ENCODE results near the gene VAV1. TPM values are rescaled to one million over a fixed set of nuclear protein-coding genes. Genes with fewer than 3 reads are reported as not detected.
"Not testable (repeated sequence)": the region's sequence is repeated elsewhere in the genome, so short reads cannot be mapped to it uniquely, and the experiment has no call there.

The VAV1 gene
- total RNA-seq, 1 donor from 2014 or later = 108 TPM

- intact Hi-C loops (cut with micrococcal nuclease) = loop anchor here (1.0 to 5.0 kb wide), 7 partner anchors 16 to 312 kb away; partner anchors contain the start of gene TNFSF9
These were observed 35.6 kb upstream of the VAV1 start for GRCh38 chr19:6736917-6737283.

DNA sequence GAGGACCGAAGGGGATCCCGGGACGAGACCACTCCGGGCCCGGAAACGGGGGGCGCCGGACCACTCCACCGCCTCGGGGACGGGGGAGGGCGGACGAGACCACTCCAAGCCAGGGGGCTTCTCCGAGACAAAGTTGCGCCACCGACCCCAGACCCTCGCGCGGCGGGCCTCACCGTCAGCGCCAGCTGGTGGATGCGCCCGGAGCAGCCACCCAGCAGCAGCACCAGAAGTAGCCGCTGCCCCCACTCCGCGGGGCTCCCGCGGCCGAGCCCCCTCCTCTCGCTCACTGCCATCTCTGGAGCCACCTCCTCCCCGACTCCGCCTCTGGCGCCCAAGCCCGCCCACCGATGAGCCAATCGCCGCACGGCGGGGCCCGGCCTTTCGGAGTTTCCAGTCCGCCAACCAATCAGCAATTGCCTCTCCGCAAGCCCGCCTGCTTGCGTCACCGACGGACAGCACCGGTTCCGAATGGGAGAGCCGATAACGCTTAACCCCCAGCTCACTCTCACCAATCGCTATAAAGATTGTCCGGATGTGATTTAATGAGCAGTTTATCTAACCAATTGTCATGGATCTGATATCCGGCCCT lies 35.1 kb upstream of the VAV1 start, which contains the start of gene GPR108:
Gene GPR108 (minus strand): TSS at position 297 of the 589 bp plus-strand sequence. CDS start 4 bp downstream, at position 293.
- intact Hi-C loops (cut with micrococcal nuclease) = loop anchor here (1.0 to 5.0 kb wide), 6 partner anchors 16 to 312 kb away; partner anchors contain the start of gene TNFSF9

DNA sequence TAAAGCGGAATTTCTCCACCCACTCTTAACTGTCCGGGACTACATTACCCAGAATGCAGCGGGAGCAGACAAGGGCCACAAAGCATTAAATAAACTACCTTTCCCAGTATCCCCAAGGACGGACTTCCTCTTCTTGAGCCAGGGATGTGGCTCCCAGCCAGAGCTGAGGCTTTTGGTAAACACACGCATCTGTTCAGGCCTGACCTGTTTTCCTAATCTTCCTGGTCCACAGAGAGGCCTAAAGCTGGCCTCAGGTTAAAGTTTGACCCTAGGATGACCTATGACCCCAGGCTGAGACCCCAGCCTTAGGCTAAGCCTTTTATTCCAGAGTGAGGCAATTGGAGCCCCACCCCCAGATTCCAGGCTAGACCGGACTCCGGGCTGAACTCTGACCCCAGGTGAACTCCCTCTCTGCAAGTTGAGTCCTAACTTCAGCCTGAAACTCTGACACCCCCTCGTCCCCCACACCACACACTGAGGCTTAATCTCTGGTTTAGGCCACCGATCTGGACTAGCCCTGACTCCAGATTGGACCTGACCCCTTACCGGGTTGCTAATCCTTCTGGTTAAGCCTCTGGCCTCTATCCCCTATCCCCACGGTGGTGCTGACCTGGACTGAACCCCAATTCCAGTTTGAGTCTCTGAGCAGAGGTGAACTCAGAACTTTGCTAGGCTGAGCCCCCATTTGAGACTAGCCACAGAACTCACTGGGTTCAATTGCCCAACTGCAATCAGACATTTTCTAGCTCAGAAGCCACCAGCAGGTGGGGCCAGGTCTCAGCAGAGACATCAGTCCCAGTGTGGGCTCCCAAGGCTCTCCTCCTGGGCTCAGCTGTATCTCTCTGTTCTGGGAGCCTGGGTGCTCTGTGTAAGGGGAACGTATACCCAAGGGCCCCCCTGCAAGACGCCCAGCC lies 34.4 kb upstream of the VAV1 start:
- intact Hi-C loops (cut with micrococcal nuclease) = loop anchor here (1.0 to 5.0 kb wide), 8 partner anchors 15 to 313 kb away; partner anchors contain the start of genes TNFSF9 and VAV1

GRCh38 chr19:6738787-6739389 lies 33.6 kb upstream of the VAV1 start:
- intact Hi-C loops (cut with micrococcal nuclease) = loop anchor here (1.0 to 5.0 kb wide), 5 partner anchors 28 to 207 kb away; partner anchors contain the start of genes SH2D3A, TNFSF9 and VAV1

GRCh38 chr19:6739390-6739882 lies 33.1 kb upstream of the VAV1 start, which contains the start of gene TRIP10:
Gene TRIP10 (plus strand): TSS chr19:6739680. CDS start chr19:6739762, 82 bp downstream.
- intact Hi-C loops (cut with micrococcal nuclease) = loop anchor here (1.0 to 5.0 kb wide), 3 partner anchors 28 to 207 kb away; partner anchors contain the start of genes SH2D3A and TNFSF9

GRCh38 chr19:6739883-6740588 lies 32.5 kb upstream of the VAV1 start:
- intact Hi-C loops (cut with micrococcal nuclease) = loop anchor here (1.0 to 5.0 kb wide), 3 partner anchors 27 to 208 kb away; partner anchors contain the start of genes SH2D3A and TNFSF9

DNA sequence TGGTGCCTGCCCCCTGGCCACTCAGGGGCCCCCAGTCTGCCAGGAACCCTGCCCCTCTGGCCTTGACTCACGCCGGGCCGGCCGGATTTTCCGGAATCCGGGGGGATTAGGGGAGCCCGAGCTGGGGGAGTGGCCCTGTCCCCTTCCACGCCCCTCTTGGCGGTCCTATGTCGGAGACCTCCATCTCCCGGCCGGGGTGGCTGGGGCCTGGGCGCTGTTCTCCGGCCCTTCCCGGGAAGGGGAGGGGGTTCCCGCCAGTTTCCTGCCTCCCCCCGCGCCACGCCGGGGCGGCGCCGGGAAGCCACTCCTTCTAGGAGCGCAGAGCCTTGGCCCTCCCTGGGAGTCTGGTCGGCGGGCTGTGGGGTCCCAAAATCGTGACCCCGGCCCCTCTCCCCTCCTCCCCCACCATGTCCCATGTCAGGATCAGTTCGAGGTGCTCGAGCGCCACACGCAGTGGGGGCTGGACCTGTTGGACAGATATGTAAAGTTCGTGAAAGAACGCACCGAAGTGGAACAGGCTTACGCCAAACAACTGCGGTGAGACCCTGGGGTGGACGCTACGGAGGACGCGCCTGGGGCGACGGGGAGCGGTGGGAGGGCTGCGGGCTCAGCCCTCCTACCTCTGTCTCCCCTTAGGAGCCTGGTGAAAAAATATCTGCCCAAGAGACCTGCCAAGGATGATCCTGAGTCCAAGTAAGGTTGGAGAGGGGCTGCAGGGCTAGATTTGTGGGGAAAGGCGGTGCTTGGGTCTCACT lies 31.7 kb upstream of the VAV1 start:
- intact Hi-C loops (cut with micrococcal nuclease) = no loop called here

DNA sequence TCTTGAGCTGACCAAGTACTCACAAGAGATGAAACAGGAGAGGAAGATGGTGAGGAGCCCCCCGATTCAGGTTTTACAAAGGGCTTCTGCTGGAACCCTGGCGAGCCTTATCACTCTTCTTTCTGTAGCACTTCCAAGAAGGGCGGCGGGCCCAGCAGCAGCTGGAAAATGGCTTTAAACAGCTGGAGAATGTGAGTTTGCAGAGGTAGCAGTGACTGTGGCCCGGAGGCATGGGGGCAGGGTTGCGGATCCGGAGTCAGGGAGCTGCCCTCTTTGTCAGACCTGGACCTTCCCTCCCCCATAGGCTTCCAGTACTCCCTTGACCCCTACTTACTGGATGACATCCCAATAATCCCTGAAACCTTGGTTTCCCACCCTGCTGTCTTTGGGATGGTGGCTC lies 29.4 kb upstream of the VAV1 start:
- intact Hi-C loops (cut with micrococcal nuclease) = no loop called here

- intact Hi-C loops (cut with micrococcal nuclease) = no loop called here
These were observed 28.7 kb upstream of the VAV1 start for GRCh38 chr19:6743714-6744380.

GRCh38 chr19:6744381-6745301 lies 27.9 kb upstream of the VAV1 start:
- intact Hi-C loops (cut with micrococcal nuclease) = no loop called here

- intact Hi-C loops (cut with micrococcal nuclease) = no loop called here
These were observed 26.5 kb upstream of the VAV1 start for GRCh38 chr19:6745965-6746364.

- intact Hi-C loops (cut with micrococcal nuclease) = not testable (repeated sequence)
These were observed 24.0 kb upstream of the VAV1 start for GRCh38 chr19:6748543-6748942.

DNA sequence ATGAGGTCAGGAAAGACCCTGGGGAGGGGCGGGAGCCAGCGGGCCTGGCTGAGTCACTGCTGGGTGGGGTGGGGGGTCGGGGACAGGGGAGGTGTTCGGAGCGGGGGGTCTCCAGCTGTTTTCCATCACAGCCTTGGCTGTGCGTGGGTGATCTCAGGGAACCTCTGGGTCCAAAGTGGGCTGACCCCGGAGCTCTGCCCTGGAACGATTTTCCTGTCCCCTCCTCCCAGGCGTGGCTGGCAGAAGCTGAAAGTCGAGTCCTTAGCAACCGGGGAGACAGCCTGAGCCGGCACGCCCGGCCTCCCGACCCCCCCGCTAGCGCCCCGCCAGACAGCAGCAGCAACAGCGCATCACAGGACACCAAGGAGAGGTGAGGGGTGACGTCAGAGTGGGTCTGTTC lies 22.4 kb upstream of the VAV1 start:
- intact Hi-C loops (cut with micrococcal nuclease) = loop anchor here (5.0 kb wide), 1 partner anchor 52 kb away; no protein-coding TSS in a partner anchor

DNA sequence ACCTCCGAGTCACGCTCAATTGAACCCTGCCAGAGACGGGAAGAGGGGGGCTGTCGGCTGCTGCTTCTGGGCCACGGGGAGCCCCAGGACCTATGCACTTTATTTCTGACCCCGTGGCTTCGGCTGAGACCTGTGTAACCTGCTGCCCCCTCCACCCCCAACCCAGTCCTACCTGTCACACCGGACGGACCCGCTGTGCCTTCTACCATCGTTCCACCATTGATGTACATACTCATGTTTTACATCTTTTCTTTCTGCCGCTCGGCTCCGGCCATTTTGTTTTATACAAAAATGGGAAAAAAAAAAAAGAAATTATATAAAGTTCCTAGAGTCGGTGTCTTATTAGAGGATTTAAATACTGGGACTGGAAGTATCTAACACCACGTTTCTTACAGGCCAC lies 21.3 kb upstream of the VAV1 start:
- intact Hi-C loops (cut with micrococcal nuclease) = loop anchor here (5.0 kb wide), 1 partner anchor 51 kb away; no protein-coding TSS in a partner anchor

DNA sequence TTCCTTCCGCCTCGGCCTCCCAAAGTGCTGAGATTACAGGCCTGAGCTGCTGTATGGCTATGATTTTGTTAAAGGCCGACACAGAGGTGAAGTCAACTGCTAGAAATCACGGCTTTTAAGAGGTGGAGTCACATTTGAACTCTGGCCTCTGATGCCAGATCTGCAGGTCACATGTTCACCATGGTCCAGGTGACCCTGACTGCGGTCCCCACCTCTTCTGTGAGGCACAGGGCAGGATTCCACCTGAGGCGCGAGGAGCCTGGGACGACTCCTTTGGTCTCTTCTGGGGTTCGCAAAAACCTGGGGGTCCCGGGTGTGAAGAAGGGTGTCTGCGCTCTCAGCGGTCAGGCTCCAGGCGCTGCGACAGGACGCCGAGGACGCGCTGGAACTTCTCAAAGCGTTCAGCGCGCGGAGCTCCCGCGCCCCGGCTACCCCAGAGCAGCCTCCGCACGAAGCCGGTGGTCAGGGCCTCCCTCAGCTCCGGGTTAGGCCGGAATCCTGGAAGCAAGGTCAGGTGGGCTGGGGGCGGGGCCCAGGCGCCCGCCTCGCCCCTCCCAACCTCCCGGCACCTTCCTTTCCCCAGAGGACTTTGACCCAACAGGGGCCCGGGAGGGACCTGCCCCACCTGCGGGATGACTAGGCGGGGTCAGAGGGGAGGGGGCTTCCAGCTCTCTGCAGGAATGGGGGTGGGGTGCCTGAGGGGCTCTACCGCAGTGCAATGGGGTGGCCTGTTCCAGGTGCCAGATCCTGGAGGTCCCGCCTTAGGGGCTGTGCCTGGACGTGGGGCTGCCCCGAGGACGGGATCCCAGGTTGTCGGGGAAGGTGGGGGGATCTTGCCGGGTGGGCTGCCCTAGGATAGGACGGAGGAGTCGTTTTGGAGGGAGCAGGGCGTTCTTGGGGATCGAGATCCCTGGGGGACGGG lies 20.0 kb upstream of the VAV1 start:
- intact Hi-C loops (cut with micrococcal nuclease) = loop anchor here (1.0 to 5.0 kb wide), 5 partner anchors 14 to 111 kb away; partner anchors contain the start of genes GPR108, SH2D3A and VAV1

- intact Hi-C loops (cut with micrococcal nuclease) = loop anchor here (1.0 to 5.0 kb wide), 5 partner anchors 13 to 110 kb away; partner anchors contain the start of genes GPR108, SH2D3A and VAV1
These were observed 19.1 kb upstream of the VAV1 start for GRCh38 chr19:6753178-6754031.
